ENCODE measurements around the gene ZDHHC1. TPM values are rescaled to one million over a fixed set of nuclear protein-coding genes. Genes with fewer than 3 reads are reported as not detected.

ZDHHC1 gene
- total and polyA plus RNA-seq, 3 experiments from 2014 or later: 0.60 to 1.3 (median 1.3) TPM

DNA sequence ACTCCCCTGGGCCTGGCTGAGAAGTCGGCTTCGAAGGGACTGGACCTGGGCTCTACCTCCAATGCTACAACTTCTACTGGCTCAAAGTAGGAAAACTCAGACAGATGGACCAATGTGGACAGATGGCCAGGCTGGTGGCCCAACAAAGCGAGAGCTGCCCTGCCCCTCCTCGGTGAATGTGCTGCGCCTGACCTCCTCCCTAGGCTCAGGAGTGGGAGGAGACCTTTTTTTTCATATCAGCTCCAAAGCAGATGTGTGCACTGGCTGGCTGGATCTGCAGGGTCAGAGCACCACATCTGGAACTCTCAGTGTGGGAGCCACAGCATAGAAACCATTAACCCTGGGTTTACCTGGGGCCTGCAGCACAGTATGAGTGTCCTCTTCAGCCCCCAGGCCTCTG is 43.9 kb upstream of the ZDHHC1 start:
- POLR2A ChIA-PET: no interaction called here
- CTCF ChIA-PET: no interaction called here
- H3K4me1 Mint-ChIP-seq: peaks cover 24 to 49% (median 25%) of the 10 kb centered on the region in 3 donors
- Histone ChIP-seq H3K27ac (ENCODE audit: low read depth, low read length) (no peak overlapping the region), H3K4me1 (ENCODE audit: insufficient read depth, low read length) (peaks cover 10% of the 10 kb centered on the region), H3K4me3 (ENCODE audit: low read length) (no peak overlapping the region), H3K27me3 (ENCODE audit: insufficient read depth, low read length, poor library complexity, severe bottlenecking) (no peaks in the 10 kb centered on the region), H3K36me3 (ENCODE audit: insufficient read depth, low read length) (no peaks in the 10 kb centered on the region), H3K9me3 (ENCODE audit: low read length) (no peaks in the 10 kb centered on the region)
- no peak for DNase-seq
- peak overlapping the region in 1 of 8 donors; percentile 83 for H3K27ac Mint-ChIP-seq
- no peaks in the 10 kb centered on the region for H3K9me3 Mint-ChIP-seq
- H3K4me3 Mint-ChIP-seq: no peak overlapping the region
- peaks cover 0 to 43% (median 0%) of the 10 kb centered on the region in 3 donors for H3K36me3 Mint-ChIP-seq
- peaks cover 0 to 2% of the 10 kb centered on the region in 2 donors for H3K27me3 Mint-ChIP-seq

- POLR2A ChIA-PET: no interaction called here
- CTCF ChIA-PET: no interaction called here
- Histone ChIP-seq H3K36me3 (ENCODE audit: insufficient read depth, low read length) (no peaks in the 10 kb centered on the region), H3K4me1 (ENCODE audit: insufficient read depth, low read length) (peaks cover 10% of the 10 kb centered on the region), H3K27me3 (ENCODE audit: insufficient read depth, low read length, poor library complexity, severe bottlenecking) (no peaks in the 10 kb centered on the region), H3K4me3 (ENCODE audit: low read length) (no peak overlapping the region), H3K9me3 (ENCODE audit: low read length) (no peaks in the 10 kb centered on the region), H3K27ac (ENCODE audit: low read depth, low read length) (peak overlapping the region; percentile 43)
- Mint-ChIP-seq H3K27me3 (peaks cover 0 to 2% of the 10 kb centered on the region in 2 donors), H3K4me1 (peaks cover 24 to 49% (median 24%) of the 10 kb centered on the region in 3 donors), H3K36me3 (peaks cover 0 to 43% (median 0%) of the 10 kb centered on the region in 3 donors), H3K9me3 (no peaks in the 10 kb centered on the region), H3K4me3 (no peak overlapping the region), H3K27ac (no peak overlapping the region)
- DNase-seq: no peak
Measured at GRCh38 chr16:67459861-67460150, 43.5 kb upstream of the ZDHHC1 start.

- H3K27ac ChIP-seq (ENCODE audit: low read depth, low read length): peak overlapping the region; percentile 43
- Mint-ChIP-seq H3K9me3 (no peaks in the 10 kb centered on the region), H3K4me1 (peaks cover 24 to 50% (median 26%) of the 10 kb centered on the region in 3 donors), H3K4me3 (no peak overlapping the region), H3K27ac (peak overlapping the region in 4 of 8 donors; percentile 34 to 86 (median 68)), H3K36me3 (peaks cover 0 to 47% (median 0%) of the 10 kb centered on the region in 3 donors), H3K27me3 (peaks cover 0 to 2% of the 10 kb centered on the region in 2 donors)
- no peaks in the 10 kb centered on the region for H3K27me3 ChIP-seq (ENCODE audit: insufficient read depth, low read length, poor library complexity, severe bottlenecking)
- no peak for DNase-seq
- H3K36me3 ChIP-seq (ENCODE audit: insufficient read depth, low read length): no peaks in the 10 kb centered on the region
- H3K4me1 ChIP-seq (ENCODE audit: insufficient read depth, low read length): peaks cover 10% of the 10 kb centered on the region
- ChIA-PET POLR2A (no interaction called here), CTCF (no interaction called here)
- no peak overlapping the region for H3K4me3 ChIP-seq (ENCODE audit: low read length)
- no peaks in the 10 kb centered on the region for H3K9me3 ChIP-seq (ENCODE audit: low read length)
Measured at GRCh38 chr16:67459066-67459860, 43.0 kb upstream of the ZDHHC1 start.

DNA sequence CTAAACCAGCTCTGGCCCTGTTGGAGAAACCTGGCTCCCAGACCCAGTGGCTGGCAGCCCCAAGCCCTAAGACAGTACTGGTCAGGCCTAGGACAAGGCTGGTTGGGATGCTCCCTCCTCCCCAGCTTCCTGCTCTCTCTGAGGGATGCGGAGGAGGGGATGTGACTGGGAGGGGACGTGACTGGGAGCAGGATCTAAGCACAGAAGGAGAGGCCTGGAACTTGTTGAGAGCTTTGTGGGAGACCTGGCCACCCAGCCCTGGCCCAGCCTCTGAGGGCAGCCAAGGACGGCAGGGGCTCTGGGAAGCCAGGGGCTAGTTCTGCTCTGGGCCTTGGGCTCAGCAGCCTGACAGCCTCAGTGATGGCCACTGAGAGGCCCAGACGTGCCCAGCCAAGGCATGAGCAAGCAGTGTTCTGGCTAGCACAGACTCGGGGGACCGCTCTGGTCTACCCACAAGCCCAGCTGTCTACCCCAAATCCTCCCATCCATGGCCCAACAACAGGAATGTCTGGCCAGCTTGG is 41.9 kb upstream of the ZDHHC1 start:
- no peaks in the 10 kb centered on the region for H3K36me3 ChIP-seq (ENCODE audit: insufficient read depth, low read length)
- no peaks in the 10 kb centered on the region for H3K9me3 ChIP-seq (ENCODE audit: low read length)
- peaks cover 24 to 51% (median 29%) of the 10 kb centered on the region in 3 donors for H3K4me1 Mint-ChIP-seq
- H3K4me1 ChIP-seq (ENCODE audit: insufficient read depth, low read length): peaks cover 10% of the 10 kb centered on the region
- POLR2A ChIA-PET: no interaction called here
- no peak for DNase-seq
- no peak overlapping the region for H3K4me3 Mint-ChIP-seq
- no peak overlapping the region for H3K27ac ChIP-seq (ENCODE audit: low read depth, low read length)
- no peak overlapping the region for H3K4me3 ChIP-seq (ENCODE audit: low read length)
- H3K36me3 Mint-ChIP-seq: peaks cover 0 to 52% (median 1%) of the 10 kb centered on the region in 3 donors
- H3K27me3 Mint-ChIP-seq: peaks cover 0 to 2% of the 10 kb centered on the region in 2 donors
- H3K27ac Mint-ChIP-seq: peak overlapping the region in 1 of 8 donors; percentile 47
- no peaks in the 10 kb centered on the region for H3K9me3 Mint-ChIP-seq
- CTCF ChIA-PET: no interaction called here
- H3K27me3 ChIP-seq (ENCODE audit: insufficient read depth, low read length, poor library complexity, severe bottlenecking): no peaks in the 10 kb centered on the region

GRCh38 chr16:67457611-67458010 is 41.3 kb upstream of the ZDHHC1 start:
- ChIA-PET POLR2A (interaction anchor here (0.6 kb wide), 1 partner anchor 529 kb away, joined by 3 read pairs; no protein-coding TSS in a partner anchor), CTCF (interaction anchor here (1.5 kb wide), 1 partner anchor 8 kb away, joined by 4 read pairs; no protein-coding TSS in a partner anchor)
- H3K9me3 Mint-ChIP-seq: no peaks in the 10 kb centered on the region
- DNase-seq: no peak
- peaks cover 10% of the 10 kb centered on the region for H3K4me1 ChIP-seq (ENCODE audit: insufficient read depth, low read length)
- peak overlapping the region in 1 of 8 donors; percentile 24 for H3K27ac Mint-ChIP-seq
- no peak overlapping the region for H3K27ac ChIP-seq (ENCODE audit: low read depth, low read length)
- no peak overlapping the region for H3K4me3 Mint-ChIP-seq
- H3K27me3 ChIP-seq (ENCODE audit: insufficient read depth, low read length, poor library complexity, severe bottlenecking): no peaks in the 10 kb centered on the region
- peaks cover 24 to 51% (median 29%) of the 10 kb centered on the region in 3 donors for H3K4me1 Mint-ChIP-seq
- H3K36me3 ChIP-seq (ENCODE audit: insufficient read depth, low read length): no peaks in the 10 kb centered on the region
- H3K27me3 Mint-ChIP-seq: peaks cover 0 to 2% of the 10 kb centered on the region in 2 donors
- peaks cover 0 to 54% (median 1%) of the 10 kb centered on the region in 3 donors for H3K36me3 Mint-ChIP-seq
- no peak overlapping the region for H3K4me3 ChIP-seq (ENCODE audit: low read length)
- H3K9me3 ChIP-seq (ENCODE audit: low read length): no peaks in the 10 kb centered on the region

- no peak for DNase-seq
- no peaks in the 10 kb centered on the region for H3K9me3 Mint-ChIP-seq
- H3K4me3 Mint-ChIP-seq: no peak overlapping the region
- no peaks in the 10 kb centered on the region for H3K36me3 ChIP-seq (ENCODE audit: insufficient read depth, low read length)
- H3K27me3 ChIP-seq (ENCODE audit: insufficient read depth, low read length, poor library complexity, severe bottlenecking): no peaks in the 10 kb centered on the region
- no peak overlapping the region for H3K4me3 ChIP-seq (ENCODE audit: low read length)
- peaks cover 0 to 56% (median 1%) of the 10 kb centered on the region in 3 donors for H3K36me3 Mint-ChIP-seq
- POLR2A ChIA-PET: no interaction called here
- H3K4me1 ChIP-seq (ENCODE audit: insufficient read depth, low read length): peaks cover 2% of the 10 kb centered on the region
- no peaks in the 10 kb centered on the region for H3K9me3 ChIP-seq (ENCODE audit: low read length)
- H3K27me3 Mint-ChIP-seq: peaks cover 0 to 2% of the 10 kb centered on the region in 2 donors
- peak overlapping the region in 5 of 8 donors; percentile 15 to 87 (median 42) for H3K27ac Mint-ChIP-seq
- CTCF ChIA-PET: interaction anchor here (1.1 to 1.5 kb wide), 2 partner anchors 9 to 25 kb away, joined by 4 read pairs; partner anchors contain the start of gene ATP6V0D1
- H3K4me1 Mint-ChIP-seq: peaks cover 23 to 51% (median 29%) of the 10 kb centered on the region in 3 donors
- no peak overlapping the region for H3K27ac ChIP-seq (ENCODE audit: low read depth, low read length)
Measured at GRCh38 chr16:67456391-67457081, 40.3 kb upstream of the ZDHHC1 start.

DNA sequence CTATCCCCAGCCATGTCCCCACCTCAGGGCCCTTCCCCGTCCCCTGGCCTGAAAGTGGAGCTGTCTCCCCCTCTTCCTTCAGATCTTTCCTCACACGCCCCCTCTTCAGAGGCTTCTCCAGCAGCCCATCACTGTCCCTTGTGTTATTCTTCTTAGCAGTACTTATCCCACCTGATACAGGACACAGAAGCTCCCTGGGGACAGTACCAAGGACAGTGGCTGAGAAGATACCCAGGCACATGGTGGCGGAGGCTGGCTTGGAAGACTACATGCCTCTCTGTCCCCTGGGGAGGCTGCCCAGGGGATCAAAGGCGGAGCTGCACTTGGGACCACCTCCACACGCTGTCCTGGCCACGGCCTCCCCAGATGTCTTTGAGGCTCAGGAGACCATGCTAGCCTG is 38.6 kb upstream of the ZDHHC1 start:
- H3K36me3 ChIP-seq (ENCODE audit: insufficient read depth, low read length): no peaks in the 10 kb centered on the region
- H3K4me3 ChIP-seq (ENCODE audit: low read length): no peak overlapping the region
- H3K27me3 ChIP-seq (ENCODE audit: insufficient read depth, low read length, poor library complexity, severe bottlenecking): no peaks in the 10 kb centered on the region
- no peaks in the 10 kb centered on the region for H3K9me3 Mint-ChIP-seq
- H3K27ac Mint-ChIP-seq: peak overlapping the region in 4 of 8 donors; percentile 63 to 73 (median 70)
- no peaks in the 10 kb centered on the region for H3K9me3 ChIP-seq (ENCODE audit: low read length)
- POLR2A ChIA-PET: interaction anchor here (0.5 kb wide), 1 partner anchor 828 kb away, joined by 3 read pairs; no protein-coding TSS in a partner anchor
- no peaks in the 10 kb centered on the region for H3K4me1 ChIP-seq (ENCODE audit: insufficient read depth, low read length)
- peaks cover 3 to 57% (median 6%) of the 10 kb centered on the region in 3 donors for H3K36me3 Mint-ChIP-seq
- CTCF ChIA-PET: no interaction called here
- H3K27ac ChIP-seq (ENCODE audit: low read depth, low read length): no peak overlapping the region
- no peaks in the 10 kb centered on the region for H3K27me3 Mint-ChIP-seq
- H3K4me1 Mint-ChIP-seq: peaks cover 18 to 42% (median 23%) of the 10 kb centered on the region in 3 donors
- no peak overlapping the region for H3K4me3 Mint-ChIP-seq
- no peak for DNase-seq

GRCh38 chr16:67454104-67454503 is 37.8 kb upstream of the ZDHHC1 start:
- H3K27me3 Mint-ChIP-seq: no peaks in the 10 kb centered on the region
- ChIA-PET POLR2A (no interaction called here), CTCF (no interaction called here)
- Histone ChIP-seq H3K9me3 (ENCODE audit: low read length) (no peaks in the 10 kb centered on the region), H3K36me3 (ENCODE audit: insufficient read depth, low read length) (no peaks in the 10 kb centered on the region), H3K4me3 (ENCODE audit: low read length) (no peak overlapping the region), H3K27ac (ENCODE audit: low read depth, low read length) (no peak overlapping the region), H3K4me1 (ENCODE audit: insufficient read depth, low read length) (no peaks in the 10 kb centered on the region), H3K27me3 (ENCODE audit: insufficient read depth, low read length, poor library complexity, severe bottlenecking) (no peaks in the 10 kb centered on the region)
- peaks cover 22 to 47% (median 23%) of the 10 kb centered on the region in 3 donors for H3K4me1 Mint-ChIP-seq
- H3K4me3 Mint-ChIP-seq: peak overlapping the region in 1 of 7 donors; percentile 68
- peaks cover 3 to 64% (median 8%) of the 10 kb centered on the region in 3 donors for H3K36me3 Mint-ChIP-seq
- no peaks in the 10 kb centered on the region for H3K9me3 Mint-ChIP-seq
- no peak for DNase-seq
- H3K27ac Mint-ChIP-seq: peak overlapping the region in 5 of 8 donors; percentile 28 to 85 (median 55)
